A549 (cell line): ENCODE measurements around the gene C2orf72. TPM values are rescaled to one million over a fixed set of nuclear protein-coding genes. Genes with fewer than 3 reads are reported as not detected.
A peak's percentile ranks its signal among the peaks of the same experiment; 100 is the strongest.

Source experiments
- ATAC-seq, 2 experiments: fragments of 200-7000 bp in 1 of 2; fragments of >200 bp in 1 of 2; cut with Nextera tagmentation in 1 of 2; cut with Tn5 transposase in 1 of 2; 3 replicates each; pipeline versions ENCODE4 v1.8.0 to v1.9.1; 2018 to 2020; ENCODE audit warnings: mild to moderate bottlenecking in 1 of 2, moderate library complexity in 1 of 2
- CTCF ChIA-PET: fragments of 300-600 bp; sonication (Branson Sonifier 250); formaldehyde crosslinking; extraction: SDS; loops from one replicate; lab custom pipeline; 2021; ENCODE audit warnings: antibody characterized with exemption, inconsistent platforms; lab: Yijun Ruan, JAX
- POLR2A ChIA-PET: fragments of 350-600 bp; formaldehyde crosslinking; extraction: SDS; loops from one replicate; lab custom pipeline; 2021; ENCODE audit warnings: antibody characterized with exemption, inconsistent platforms; lab: Yijun Ruan, JAX
- DNase-seq, 2 experiments: peaks; one replicate each; pipeline versions ENCODE4 v3.0.0 to v3.0.0-alpha.2; 2011 to 2016; ENCODE audit warnings: low read depth in 1 of 2, low spot score in 1 of 2
- FAIRE-seq: peaks from 2 replicates; lab custom pipeline; 2011; peaks lifted over from hg19 to GRCh38; lab: Jason Lieb, UNC
- H3K27ac ChIP-seq, 2 experiments: fragments of >200 bp; sonication (Bioruptor Twin); formaldehyde crosslinking; 3 replicates each; pipeline ENCODE4 v1.5.1; 2016 to 2017
- H3K4me1 ChIP-seq: fragments of >200 bp; sonication (Bioruptor Twin); formaldehyde crosslinking; 3 replicates; pipeline ENCODE4 v1.6.1; 2016
- H3K4me2 ChIP-seq: fragments of >200 bp; sonication (Bioruptor Twin); formaldehyde crosslinking; 3 replicates; pipeline ENCODE4 v1.6.1; 2016
- H3K4me3 ChIP-seq: fragments of >200 bp; sonication (Bioruptor Twin); formaldehyde crosslinking; 3 replicates; pipeline ENCODE4 v1.5.1; 2016
- H3K9me3 ChIP-seq: fragments of >200 bp; sonication (Bioruptor Twin); formaldehyde crosslinking; 3 replicates; pipeline ENCODE4 v1.6.1; 2016
- CBX8 ChIP-seq: fragments of 200-600 bp; sonication (generic); IDR thresholded peaks from 2 replicates; pipeline ENCODE4 v1.6.1; 2016
- CEBPB ChIP-seq, 2 experiments: fragments of >200 bp in 1 of 2; sonication (Bioruptor Twin) in 1 of 2; formaldehyde crosslinking in 1 of 2; IDR thresholded peaks; 2 replicates each; pipeline ENCODE4 v1.6.1; 2012 to 2016
- CHD2 ChIP-seq: fragments of 150-350 bp; IDR thresholded peaks from 2 replicates; pipeline ENCODE4 v1.6.1; 2014; ENCODE audit warnings: low read length; ENCODE audit not compliant: partially characterized antibody
- CTCF ChIP-seq: fragments of >200 bp; sonication (Bioruptor Twin); formaldehyde crosslinking; IDR thresholded peaks from 3 replicates; pipeline ENCODE4 v1.5.1; 2016
- E2F6 ChIP-seq: IDR thresholded peaks from 2 replicates; pipeline ENCODE4 v1.6.1; 2012; ENCODE audit warnings: low read depth, borderline replicate concordance
- GATA3 ChIP-seq: IDR thresholded peaks from 2 replicates; pipeline ENCODE4 v1.6.1; 2012; ENCODE audit warnings: borderline replicate concordance
- HMGXB4 ChIP-seq: fragments of 250-450 bp; sonication (Bioruptor Pico); IDR thresholded peaks from 2 replicates; pipeline ENCODE4 v1.5.0; 2021; ENCODE audit warnings: mild to moderate bottlenecking, moderate library complexity, borderline replicate concordance
- HOXB5 ChIP-seq: fragments of 250-450 bp; sonication (Bioruptor Pico); IDR thresholded peaks from 2 replicates; pipeline ENCODE4 v1.5.0; 2020; ENCODE audit warnings: mild to moderate bottlenecking, moderate library complexity
- JUN ChIP-seq, 2 experiments: fragments of >200 bp; sonication (Bioruptor Twin); formaldehyde crosslinking; IDR thresholded peaks; 2 replicates in 1 of 2; 3 replicates in 1 of 2; pipeline ENCODE4 v1.6.1; 2016 to 2017
- MAFK ChIP-seq: fragments of 450-650 bp; IDR thresholded peaks from 2 replicates; pipeline ENCODE4 v1.6.1; 2014; ENCODE audit not compliant: partially characterized antibody
- MAX ChIP-seq: IDR thresholded peaks from 2 replicates; pipeline ENCODE4 v1.6.1; 2012
- MAZ ChIP-seq: fragments of 150-350 bp; IDR thresholded peaks from 2 replicates; pipeline ENCODE4 v1.6.1; 2014; ENCODE audit warnings: antibody characterized with exemption, low read depth, low read length, borderline replicate concordance
- MYC ChIP-seq: IDR thresholded peaks from 2 replicates; pipeline ENCODE4 v1.6.1; 2012; ENCODE audit warnings: mild to moderate bottlenecking, inconsistent platforms, low read length, improper control_type of control experiment, borderline replicate concordance
- NR3C1 ChIP-seq: fragments of >200 bp; sonication (Bioruptor Twin); formaldehyde crosslinking; IDR thresholded peaks from 3 replicates; pipeline ENCODE4 v1.6.1; 2017
- PHF8 ChIP-seq: fragments of 200-600 bp; sonication (generic); IDR thresholded peaks from 2 replicates; pipeline ENCODE4 v1.6.1; 2016; ENCODE audit warnings: low read depth, mild to moderate bottlenecking, antibody characterized with exemption, moderate library complexity, borderline replicate concordance
- POLR2A ChIP-seq: IDR thresholded peaks from 2 replicates; pipeline ENCODE4 v1.6.1; 2012; ENCODE audit warnings: mild to moderate bottlenecking, low read length
- POLR2AphosphoS2 ChIP-seq: conservative IDR thresholded peaks from 2 replicates; pipeline ENCODE4 v1.6.1; 2012; ENCODE audit warnings: low read length, improper control_type of control experiment, inconsistent platforms
- RAD21 ChIP-seq, 2 experiments: fragments of >200 bp in 1 of 2; sonication (Bioruptor Twin) in 1 of 2; formaldehyde crosslinking in 1 of 2; IDR thresholded peaks in 1 of 2; conservative IDR thresholded peaks in 1 of 2; 2 replicates in 1 of 2; 3 replicates in 1 of 2; pipeline ENCODE4 v1.6.1; 2012 to 2018; ENCODE audit warnings: inconsistent platforms in 1 of 2
- REST ChIP-seq: fragments of 200-600 bp; sonication (generic); IDR thresholded peaks from 2 replicates; pipeline ENCODE4 v1.6.1; 2016; ENCODE audit warnings: antibody characterized with exemption, mild to moderate bottlenecking, moderate library complexity
- ZC3H11A ChIP-seq: fragments of 450-650 bp; IDR thresholded peaks from 2 replicates; pipeline ENCODE4 v1.6.1; 2014; ENCODE audit warnings: antibody characterized with exemption, mild to moderate bottlenecking
- WGBS: methylation state at CpG from one replicate; pipeline ENCODE4 v1.1.6; 2017; ENCODE audit errors: missing lambda C conversion rate; 5-methylcytosine and 5-hydroxymethylcytosine counted together
- polyA plus RNA-seq, 4 experiments: library from polyadenylated mRNA; depleted of rRNA in 3 of 4; stranded (reverse); fragments of >200 nt; fragmentation: RNase III in 1 of 4; extraction: RNeasy Plus Mini Kit Qiagen cat#74134 plus additional on column Dnase treatment in 1 of 4; gene quantifications; 2 replicates in 3 of 4; 3 replicates in 1 of 4; pipeline ENCODE4 v1.2.3, GENCODE V29; 2011 to 2017

The C2orf72 gene
- polyA plus RNA-seq, 2 of the 4 experiments (the other 2 are of a cell fraction): 4.9 to 7.4 TPM

- under 1% methylated on average over 24 of the region's 73 CpGs for WGBS
- POLR2A ChIA-PET: interaction anchor here (1.1 kb wide), 1 partner anchor 13 kb away, joined by 3 read pairs; no protein-coding TSS in a partner anchor
Measured at GRCh38 chr2:231056453-231057416, 19.4 kb downstream of the C2orf72 start, which contains the start of gene PSMD1. PSMD1 (plus strand) TSS chr2:231056867; CDS start chr2:231057026, 159 bp downstream.

More at GRCh38 chr2:231056453-231057416, 19.4 kb downstream of the C2orf72 start, which contains the start of gene PSMD1:
- peaks cover 33% of the 10 kb centered on the region for H3K4me1 ChIP-seq
- ATAC-seq: peak; percentile 82 to 85
- peak within 1 kb of the TSS; percentile 96 to 99 for H3K27ac ChIP-seq
- H3K9me3 ChIP-seq: no peaks in the 10 kb centered on the region
- TF ChIP-seq PHF8 (peak; percentile 51; the same call in 1 of the 2 replicates), CTCF (peak; percentile 80), CEBPB (IDR thresholded peaks at IDR 0.05) (0 out of 4 replicates have a peak, but pooled peaks of 1 of the 2 experiments have one; percentile 16), HMGXB4 (CRISPR knock-in tag) (0 out of 2 replicates have a peak, but pooled peaks have one; percentile 23), MAZ (no peak), RAD21 (conservative IDR thresholded peaks at IDR 0.05 in 1 of 2, IDR thresholded peaks at IDR 0.05 in 1 of 2) (0 out of 5 replicates have a peak, but pooled peaks of 1 of the 2 experiments have one; percentile 8), ZC3H11A (no peak), CHD2 (no peak), JUN (IDR thresholded peaks at IDR 0.05) (peak; percentile 97 to 99), HOXB5 (CRISPR knock-in tag) (no peak), E2F6 (no peak), REST (no peak), POLR2AphosphoS2 (no peak), GATA3 (peak; percentile 32; the same call in 1 of the 2 replicates), POLR2A (peak; percentile 63), MAX (peak; percentile 62; the same call in 1 of the 2 replicates), CBX8 (no peak), NR3C1 (no peak), MAFK (peak; percentile 93), MYC (no peak; the same call in 1 of the 2 replicates)
- no peak for FAIRE-seq
- peak within 1 kb of the TSS; percentile 100 for H3K4me3 ChIP-seq
- H3K4me2 ChIP-seq: peak within 1 kb of the TSS; percentile 97
- DNase-seq: peak; percentile 87 to 95
- CTCF ChIA-PET: interaction anchor here (0.5 to 1.6 kb wide), 14 partner anchors 9 to 232 kb away, joined by 3 to 7 read pairs (median 4); no protein-coding TSS in a partner anchor
